H9 (cell line): ENCODE results near the gene JUNB. TPM values are rescaled to one million over a fixed set of nuclear protein-coding genes. Genes with fewer than 3 reads are reported as not detected.

Experiments used
- DNase-seq: peaks from one replicate; pipeline ENCODE4 v3.0.0-alpha.2; 2017
- H2AFZ ChIP-seq: one replicate; pipeline ENCODE4 v1.6.1; 2013; ENCODE audit warnings: mild to moderate bottlenecking, low read length, control low read depth, moderate library complexity
- H2AK5ac ChIP-seq: 2 replicates; pipeline ENCODE4 v1.6.1; 2013; ENCODE audit warnings: low read length, control low read depth, mixed read lengths; ENCODE audit not compliant: insufficient read length
- H2BK120ac ChIP-seq: one replicate; pipeline ENCODE4 v1.6.1; 2013; ENCODE audit warnings: low read depth, mild to moderate bottlenecking, low read length, control low read depth, inconsistent platforms; ENCODE audit not compliant: poor library complexity, severe bottlenecking
- H2BK12ac ChIP-seq: 2 replicates; pipeline ENCODE4 v1.6.1; 2013; ENCODE audit warnings: low read length, control low read depth, mixed read lengths, low read depth; ENCODE audit not compliant: insufficient read length
- H2BK15ac ChIP-seq: 2 replicates; pipeline ENCODE4 v1.6.1; 2013; ENCODE audit warnings: low read depth, low read length, control low read depth
- H2BK20ac ChIP-seq: one replicate; pipeline ENCODE4 v1.6.1; 2013; ENCODE audit warnings: low read depth, mild to moderate bottlenecking, low read length, control low read depth, inconsistent platforms; ENCODE audit not compliant: poor library complexity, severe bottlenecking
- H2BK5ac ChIP-seq: 2 replicates; pipeline ENCODE4 v1.6.1; 2013; ENCODE audit warnings: low read length, control low read depth, mixed read lengths; ENCODE audit not compliant: insufficient read length
- H3K14ac ChIP-seq: 2 replicates; pipeline ENCODE4 v1.6.1; 2013; ENCODE audit warnings: low read length, control low read depth; ENCODE audit not compliant: insufficient read depth
- H3K18ac ChIP-seq: 2 replicates; pipeline ENCODE4 v1.6.1; 2013; ENCODE audit warnings: low read depth, mild to moderate bottlenecking, mixed read lengths, low read length, control low read depth; ENCODE audit not compliant: insufficient read length
- H3K23ac ChIP-seq: 2 replicates; pipeline ENCODE4 v1.6.1; 2013; ENCODE audit warnings: low read length, control low read depth, mixed read lengths, low read depth; ENCODE audit not compliant: insufficient read length
- H3K23me2 ChIP-seq: 2 replicates; pipeline ENCODE4 v1.6.1; 2013; ENCODE audit warnings: low read depth, mild to moderate bottlenecking, mixed read lengths, low read length, control low read depth; ENCODE audit not compliant: insufficient read length, poor library complexity, severe bottlenecking
- H3K27ac ChIP-seq: 2 replicates; pipeline ENCODE4 v1.5.1; 2013; ENCODE audit warnings: low read length, control low read depth, mixed read lengths, low read depth; ENCODE audit not compliant: insufficient read length
- H3K27me3 ChIP-seq: 2 replicates; pipeline ENCODE4 v1.6.1; 2013; ENCODE audit warnings: low read length, control low read depth, inconsistent platforms; ENCODE audit not compliant: insufficient read depth
- H3K4ac ChIP-seq: 2 replicates; pipeline ENCODE4 v1.6.1; 2013; ENCODE audit warnings: low read depth, mild to moderate bottlenecking, control low read depth, inconsistent platforms, low read length, moderate library complexity
- H3K4me1 ChIP-seq: 2 replicates; pipeline ENCODE4 v1.6.1; 2013; ENCODE audit warnings: low read length, control low read depth, inconsistent platforms; ENCODE audit not compliant: insufficient read depth
- H3K4me2 ChIP-seq: 2 replicates; pipeline ENCODE4 v1.6.1; 2013; ENCODE audit warnings: low read length, control low read depth, mixed read lengths; ENCODE audit not compliant: insufficient read length, insufficient read depth
- H3K56ac ChIP-seq: 2 replicates; pipeline ENCODE4 v1.6.1; 2013; ENCODE audit warnings: low read depth, mild to moderate bottlenecking, mixed read lengths, low read length, control low read depth; ENCODE audit not compliant: insufficient read length
- H3K79me1 ChIP-seq: 2 replicates; pipeline ENCODE4 v1.6.1; 2013; ENCODE audit warnings: low read depth, mild to moderate bottlenecking, moderate library complexity, low read length, control low read depth, inconsistent platforms; ENCODE audit not compliant: insufficient read depth, poor library complexity, severe bottlenecking
- H3K79me2 ChIP-seq: 2 replicates; pipeline ENCODE4 v1.6.1; 2013; ENCODE audit warnings: low read length, control low read depth, inconsistent platforms; ENCODE audit not compliant: insufficient read depth
- H3K9ac ChIP-seq: 2 replicates; pipeline ENCODE4 v1.6.1; 2013; ENCODE audit warnings: low read length, control low read depth, mixed read lengths; ENCODE audit not compliant: insufficient read length; ENCODE audit errors: extremely low read depth
- H3K9me3 ChIP-seq: one replicate; pipeline ENCODE4 v1.6.1; 2013; ENCODE audit warnings: low read depth, low read length, inconsistent platforms; ENCODE audit not compliant: control insufficient read depth
- H3T11ph ChIP-seq: one replicate; pipeline ENCODE4 v1.6.1; 2013; ENCODE audit warnings: mild to moderate bottlenecking, low read length, control low read depth, inconsistent platforms
- H4K20me1 ChIP-seq: one replicate; pipeline ENCODE4 v1.6.1; 2013; ENCODE audit not compliant: control insufficient read depth, insufficient read length, insufficient read depth
- H4K5ac ChIP-seq: 2 replicates; pipeline ENCODE4 v1.6.1; 2013; ENCODE audit warnings: low read depth, mild to moderate bottlenecking, mixed read lengths, low read length, control low read depth; ENCODE audit not compliant: insufficient read length
- H4K8ac ChIP-seq: replicated peaks from 2 replicates; pipeline ENCODE4 v1.6.1; 2013; ENCODE audit warnings: low read length, control low read depth, mixed read lengths, low read depth; ENCODE audit not compliant: insufficient read length
- H4K91ac ChIP-seq: 2 replicates; pipeline ENCODE4 v1.6.1; 2013; ENCODE audit warnings: low read depth, mild to moderate bottlenecking, moderate library complexity, mixed read lengths, low read length, control low read depth; ENCODE audit not compliant: insufficient read length
- H3K27ac Mint-ChIP-seq, 3 experiments: 2 replicates in 2 of 3; 3 replicates in 1 of 3; pipeline ENCODE4 v1.8.0; 2020 to 2021; ENCODE audit warnings: mixed read lengths in 3 of 3, mild to moderate bottlenecking in 1 of 3, moderate library complexity in 1 of 3
- H3K27me3 Mint-ChIP-seq: 2 replicates; pipeline ENCODE4 v1.8.0; 2021; ENCODE audit warnings: low read depth, mild to moderate bottlenecking, moderate library complexity, mixed read lengths
- H3K36me3 Mint-ChIP-seq, 3 experiments: 2 replicates in 2 of 3; 3 replicates in 1 of 3; pipeline ENCODE4 v1.8.0; 2020 to 2021; ENCODE audit warnings: low read depth in 3 of 3, mixed read lengths in 3 of 3; ENCODE audit not compliant: insufficient read depth in 1 of 3
- H3K4me1 Mint-ChIP-seq, 2 experiments: 2 replicates each; pipeline ENCODE4 v1.8.0; 2020; ENCODE audit warnings: mixed read lengths in 2 of 2
- H3K4me3 Mint-ChIP-seq, 2 experiments: 2 replicates in 1 of 2; 3 replicates in 1 of 2; pipeline ENCODE4 v1.8.0; 2020 to 2021; ENCODE audit warnings: mild to moderate bottlenecking in 2 of 2, mixed read lengths in 2 of 2, moderate library complexity in 1 of 2
- H3K9me3 Mint-ChIP-seq, 2 experiments: 2 replicates in 1 of 2; 3 replicates in 1 of 2; pipeline ENCODE4 v1.8.0; 2020; ENCODE audit warnings: mild to moderate bottlenecking in 2 of 2, mixed read lengths in 2 of 2, moderate library complexity in 1 of 2
- WGBS: extraction: QIAGEN DNeasy Blood & Tissue Kit; methylation state at CpG from one replicate; pipeline ENCODE4 v1.1.7; 2013; ENCODE audit warnings: missing lambda C conversion rate, low lambda C conversion rate, mixed read lengths; ENCODE audit not compliant: insufficient read length; ENCODE audit errors: extremely low coverage; 5-methylcytosine and 5-hydroxymethylcytosine counted together
- total RNA-seq: library from RNA; stranded (reverse); gene quantifications from 2 replicates; pipeline ENCODE4 v1.2.1, GENCODE V29; 2021
- TF ChIP-seq, protein P1 (sequence below): fragments of 200-600 bp; sonication (generic); conservative IDR thresholded peaks from 3 replicates; pipeline ENCODE4 v1.8.0; 2021; ENCODE audit warnings: antibody characterized with exemption, mild to moderate bottlenecking

The JUNB gene
- total RNA-seq, 1 experiment from 2014 or later: 15.9 TPM

DNA sequence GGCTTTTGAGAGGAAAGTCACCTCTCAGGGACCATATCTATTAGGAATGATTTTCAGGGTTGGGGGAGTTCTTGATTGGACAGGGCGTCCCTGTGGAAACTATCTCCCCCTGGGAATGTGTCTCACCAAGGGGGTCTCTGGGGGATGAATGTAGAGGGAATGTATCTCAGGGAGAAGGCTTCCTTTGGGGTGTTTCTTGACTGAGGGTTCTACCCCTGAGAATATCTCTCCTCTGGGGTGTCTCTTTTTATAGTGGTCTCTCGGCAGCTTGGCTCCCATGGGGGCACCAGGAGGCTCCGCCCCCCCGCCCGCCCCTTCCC lies 42.1 kb downstream of the JUNB start:
- TF ChIP-seq, protein P1, sequence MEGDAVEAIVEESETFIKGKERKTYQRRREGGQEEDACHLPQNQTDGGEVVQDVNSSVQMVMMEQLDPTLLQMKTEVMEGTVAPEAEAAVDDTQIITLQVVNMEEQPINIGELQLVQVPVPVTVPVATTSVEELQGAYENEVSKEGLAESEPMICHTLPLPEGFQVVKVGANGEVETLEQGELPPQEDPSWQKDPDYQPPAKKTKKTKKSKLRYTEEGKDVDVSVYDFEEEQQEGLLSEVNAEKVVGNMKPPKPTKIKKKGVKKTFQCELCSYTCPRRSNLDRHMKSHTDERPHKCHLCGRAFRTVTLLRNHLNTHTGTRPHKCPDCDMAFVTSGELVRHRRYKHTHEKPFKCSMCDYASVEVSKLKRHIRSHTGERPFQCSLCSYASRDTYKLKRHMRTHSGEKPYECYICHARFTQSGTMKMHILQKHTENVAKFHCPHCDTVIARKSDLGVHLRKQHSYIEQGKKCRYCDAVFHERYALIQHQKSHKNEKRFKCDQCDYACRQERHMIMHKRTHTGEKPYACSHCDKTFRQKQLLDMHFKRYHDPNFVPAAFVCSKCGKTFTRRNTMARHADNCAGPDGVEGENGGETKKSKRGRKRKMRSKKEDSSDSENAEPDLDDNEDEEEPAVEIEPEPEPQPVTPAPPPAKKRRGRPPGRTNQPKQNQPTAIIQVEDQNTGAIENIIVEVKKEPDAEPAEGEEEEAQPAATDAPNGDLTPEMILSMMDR: no peak
- H2BK15ac ChIP-seq: no peak overlapping the region
- no peak overlapping the region for H3K14ac ChIP-seq
- H3K23me2 ChIP-seq: peaks cover 12% of the 10 kb centered on the region
- no peak overlapping the region for H2BK120ac ChIP-seq
- H3K27ac Mint-ChIP-seq: peak overlapping the region in 1 of 3 experiments; percentile 77; a peak in 1 of 7 replicates
- no peak for DNase-seq
- H3K36me3 Mint-ChIP-seq: no peaks in the 10 kb centered on the region; a peak in 1 of 7 replicates
- no peak overlapping the region for H4K8ac ChIP-seq
- H3K27ac ChIP-seq: no peak overlapping the region
- no peak overlapping the region for H3T11ph ChIP-seq
- no peaks in the 10 kb centered on the region for H3K79me2 ChIP-seq
- no peak overlapping the region for H2AFZ ChIP-seq
- H3K56ac ChIP-seq: no peak overlapping the region
- no peaks in the 10 kb centered on the region; a peak in 1 of 5 replicates for H3K9me3 Mint-ChIP-seq
- no peaks in the 10 kb centered on the region for H3K79me1 ChIP-seq
- H3K23ac ChIP-seq: no peak overlapping the region
- no peak overlapping the region for H4K5ac ChIP-seq
- H3K27me3 Mint-ChIP-seq: peaks cover 42% of the 10 kb centered on the region
- peaks cover 30 to 39% of the 10 kb centered on the region in 2 experiments for H3K4me1 Mint-ChIP-seq
- no peaks in the 10 kb centered on the region for H4K20me1 ChIP-seq
- peaks cover 2% of the 10 kb centered on the region; the same call in 1 of the 2 replicates for H3K4me1 ChIP-seq
- H3K4ac ChIP-seq: no peak overlapping the region
- H2BK20ac ChIP-seq: no peak overlapping the region
- H3K4me2 ChIP-seq: peak overlapping the region; percentile 28
- no peak overlapping the region for H2BK12ac ChIP-seq
- peak overlapping the region; percentile 39 to 77 for H3K4me3 Mint-ChIP-seq
- peaks cover 3% of the 10 kb centered on the region; the same call in 1 of the 2 replicates for H3K27me3 ChIP-seq
- no CpG with 5 or more reads among the region's 5 CpGs for WGBS
- no peak overlapping the region for H2BK5ac ChIP-seq
- no peaks in the 10 kb centered on the region for H3K9me3 ChIP-seq
- H3K18ac ChIP-seq: no peak overlapping the region
- H3K9ac ChIP-seq: no peak overlapping the region
- no peak overlapping the region for H4K91ac ChIP-seq
- no peak overlapping the region for H2AK5ac ChIP-seq
